ENCODE measurements around the gene RNASE8.
A peak's percentile ranks its signal among the peaks of the same experiment; 100 is the strongest.

RNASE8 gene

DNA sequence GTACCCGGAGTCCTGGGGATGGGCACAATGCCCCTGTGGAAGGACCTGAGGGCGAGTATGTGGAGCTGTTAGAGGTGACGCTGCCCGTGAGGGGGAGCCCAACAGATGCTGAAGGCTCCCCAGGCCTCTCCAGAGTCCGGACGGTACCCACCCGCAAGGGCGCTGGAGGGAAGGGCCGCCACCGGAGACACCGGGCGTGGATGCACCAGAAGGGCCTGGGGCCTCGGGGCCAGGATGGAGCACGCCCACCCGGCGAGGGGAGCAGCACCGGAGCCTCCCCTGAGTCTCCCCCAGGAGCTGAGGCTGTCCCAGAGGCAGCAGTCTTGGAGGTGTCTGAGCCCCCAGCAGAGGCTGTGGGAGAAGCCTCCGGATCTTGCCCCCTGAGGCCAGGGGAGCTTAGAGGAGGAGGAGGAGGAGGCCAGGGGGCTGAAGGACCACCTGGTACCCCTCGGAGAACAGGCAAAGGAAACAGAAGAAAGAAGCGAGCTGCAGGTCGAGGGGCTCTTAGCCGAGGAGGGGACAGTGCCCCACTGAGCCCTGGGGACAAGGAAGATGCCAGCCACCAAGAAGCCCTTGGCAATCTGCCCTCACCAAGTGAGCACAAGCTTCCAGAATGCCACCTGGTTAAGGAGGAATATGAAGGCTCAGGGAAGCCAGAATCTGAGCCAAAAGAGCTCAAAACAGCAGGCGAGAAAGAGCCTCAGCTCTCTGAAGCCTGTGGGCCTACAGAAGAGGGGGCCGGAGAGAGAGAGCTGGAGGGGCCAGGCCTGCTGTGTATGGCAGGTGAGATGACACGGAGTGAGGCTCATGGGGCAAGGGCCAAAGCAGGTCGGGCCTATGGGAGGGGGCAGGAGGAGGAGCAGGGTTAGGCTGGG lies 17.0 kb downstream of the RNASE8 start:
- no peak for DNase-seq

DNA sequence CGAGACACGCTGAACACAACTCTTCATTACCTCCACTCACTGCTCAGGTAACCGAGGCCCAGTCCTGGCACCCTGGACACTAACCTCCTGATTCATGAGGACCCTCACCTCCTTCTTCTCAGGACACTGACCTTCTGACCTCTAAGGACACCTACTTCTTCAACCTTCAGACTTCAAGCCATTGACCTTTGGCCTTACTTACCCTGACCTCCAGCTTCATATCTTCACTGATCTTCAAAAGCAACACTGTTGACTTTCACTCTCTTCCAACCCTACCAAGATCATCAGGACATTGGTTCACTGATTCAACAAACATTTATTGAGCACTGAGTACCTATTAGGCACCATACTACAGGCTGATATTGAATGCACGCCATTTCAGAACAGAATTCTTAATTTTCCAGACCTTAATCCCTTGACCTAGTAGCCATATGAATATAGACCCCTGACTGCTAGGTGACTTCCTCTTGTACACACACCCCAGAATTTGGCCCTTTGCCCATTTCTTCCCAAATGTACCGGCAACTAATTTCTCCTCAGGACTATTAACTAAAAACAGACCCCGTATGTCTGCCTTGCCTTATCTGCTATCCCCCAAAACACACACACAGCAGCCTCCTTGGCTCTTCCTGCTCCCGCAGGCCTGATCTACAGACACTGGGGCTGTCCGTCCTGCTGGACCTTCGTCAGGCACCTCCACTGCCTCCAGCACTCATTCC lies 18.3 kb downstream of the RNASE8 start:
- DNase-seq = no peak

DNA sequence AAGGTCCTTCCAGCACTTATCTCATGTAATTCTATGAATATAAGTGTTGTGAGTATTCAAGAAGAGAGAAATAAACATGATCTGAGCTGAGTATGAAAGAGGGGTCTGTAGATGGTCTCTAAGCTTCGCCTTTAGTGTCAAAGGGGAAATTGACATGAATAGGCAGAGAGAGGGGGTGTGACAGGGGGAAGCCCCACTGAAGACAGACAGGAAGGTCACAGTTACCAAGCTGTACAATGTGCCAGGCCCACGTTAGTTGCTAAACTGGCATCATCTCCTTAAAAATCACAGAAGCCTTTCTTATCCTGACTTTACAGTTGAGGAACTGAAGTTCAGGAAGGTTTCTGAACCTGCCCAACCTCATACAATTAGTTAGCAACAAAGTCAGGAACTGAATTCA lies 20.1 kb downstream of the RNASE8 start:
- DNase-seq = no peak

DNA sequence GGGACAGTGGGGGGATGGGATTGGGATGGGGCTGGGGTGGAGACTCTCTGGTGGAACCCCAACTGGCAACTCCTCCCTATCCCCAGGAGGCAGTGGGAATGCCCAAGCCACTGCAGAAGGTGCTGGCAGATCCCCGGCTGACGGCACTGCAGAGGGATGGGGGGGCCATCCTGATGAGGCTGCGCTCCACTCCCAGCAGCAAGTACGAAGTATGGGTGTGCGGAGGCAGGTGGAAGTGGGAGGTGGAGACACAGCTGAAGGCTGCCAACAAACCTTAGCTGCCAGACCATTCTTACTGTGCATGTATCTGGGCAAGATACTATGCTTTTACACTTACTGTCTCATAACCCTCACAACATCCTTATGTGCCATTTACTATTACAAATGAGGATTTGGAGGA lies 20.7 kb downstream of the RNASE8 start:
- no peak for DNase-seq

DNA sequence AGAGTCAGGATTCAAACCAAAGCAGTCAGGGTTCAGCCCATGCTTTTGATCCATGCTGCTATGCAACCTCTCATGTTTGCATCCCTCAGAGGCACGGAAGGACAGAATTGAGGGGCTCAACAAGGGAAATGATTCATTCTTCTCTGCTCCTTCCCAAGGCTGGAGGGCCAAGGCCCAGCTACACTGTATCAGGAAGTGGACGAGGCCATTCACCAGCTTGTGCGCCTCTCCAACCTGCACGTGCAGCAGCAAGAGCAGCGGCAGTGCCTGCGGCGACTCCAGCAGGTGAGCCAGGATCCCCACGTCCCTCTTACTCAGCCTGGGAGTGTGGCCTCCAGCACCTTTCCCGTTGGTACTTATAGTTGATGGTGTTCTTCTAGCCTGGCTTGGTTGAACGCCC lies 21.1 kb downstream of the RNASE8 start:
- DNase-seq = no peak

DNA sequence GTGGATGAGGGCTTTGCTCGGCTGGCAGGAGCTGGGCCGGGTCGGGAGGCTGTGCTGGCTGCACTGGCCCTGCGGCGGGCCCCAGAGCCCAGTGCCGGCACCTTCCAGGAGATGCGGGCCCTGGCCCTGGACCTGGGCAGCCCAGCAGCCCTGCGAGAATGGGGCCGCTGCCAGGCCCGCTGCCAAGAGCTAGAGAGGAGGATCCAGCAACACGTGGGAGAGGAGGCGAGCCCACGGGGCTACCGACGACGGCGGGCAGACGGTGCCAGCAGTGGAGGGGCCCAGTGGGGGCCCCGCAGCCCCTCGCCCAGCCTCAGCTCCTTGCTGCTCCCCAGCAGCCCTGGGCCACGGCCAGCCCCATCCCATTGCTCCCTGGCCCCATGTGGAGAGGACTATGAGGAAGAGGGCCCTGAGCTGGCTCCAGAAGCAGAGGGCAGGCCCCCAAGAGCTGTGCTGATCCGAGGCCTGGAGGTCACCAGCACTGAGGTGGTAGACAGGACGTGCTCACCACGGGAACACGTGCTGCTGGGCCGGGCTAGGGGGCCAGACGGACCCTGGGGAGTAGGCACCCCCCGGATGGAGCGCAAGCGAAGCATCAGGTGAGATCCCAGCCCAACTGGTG lies 24.0 kb downstream of the RNASE8 start:
- DNase-seq = no peak

DNA sequence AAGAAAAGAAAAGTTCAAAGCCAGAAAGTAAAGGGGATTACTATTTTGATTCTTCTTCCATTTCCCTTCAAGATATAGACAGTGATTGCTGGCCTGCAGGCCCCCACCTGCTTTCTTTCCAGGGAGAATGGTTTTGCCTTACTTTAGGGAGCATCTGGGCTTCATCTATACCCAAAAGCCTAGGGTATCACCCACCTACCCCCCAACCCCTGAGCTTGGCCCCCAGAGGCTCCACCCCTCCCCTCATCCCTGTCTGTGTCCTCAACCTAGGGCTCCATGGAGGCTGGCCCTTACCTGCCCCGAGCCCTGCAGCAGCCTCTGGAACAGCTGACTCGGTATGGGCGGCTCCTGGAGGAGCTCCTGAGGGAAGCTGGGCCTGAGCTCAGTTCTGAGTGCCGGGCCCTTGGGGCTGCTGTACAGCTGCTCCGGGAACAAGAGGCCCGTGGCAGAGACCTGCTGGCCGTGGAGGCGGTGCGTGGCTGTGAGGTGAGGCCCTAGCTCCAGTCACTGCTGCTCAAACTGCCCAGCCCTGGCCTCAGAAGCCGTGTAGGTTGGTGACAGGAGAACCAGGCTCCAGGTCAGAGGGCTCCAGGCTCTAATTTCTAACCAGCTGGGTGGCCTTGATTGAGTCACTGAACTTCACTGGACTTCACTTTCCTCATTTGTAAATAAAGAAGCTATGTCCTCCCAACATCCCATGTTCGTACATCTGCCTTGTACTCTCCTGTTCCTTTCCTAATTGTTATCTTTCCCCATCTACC lies 26.1 kb downstream of the RNASE8 start:
- DNase-seq = no peak

DNA sequence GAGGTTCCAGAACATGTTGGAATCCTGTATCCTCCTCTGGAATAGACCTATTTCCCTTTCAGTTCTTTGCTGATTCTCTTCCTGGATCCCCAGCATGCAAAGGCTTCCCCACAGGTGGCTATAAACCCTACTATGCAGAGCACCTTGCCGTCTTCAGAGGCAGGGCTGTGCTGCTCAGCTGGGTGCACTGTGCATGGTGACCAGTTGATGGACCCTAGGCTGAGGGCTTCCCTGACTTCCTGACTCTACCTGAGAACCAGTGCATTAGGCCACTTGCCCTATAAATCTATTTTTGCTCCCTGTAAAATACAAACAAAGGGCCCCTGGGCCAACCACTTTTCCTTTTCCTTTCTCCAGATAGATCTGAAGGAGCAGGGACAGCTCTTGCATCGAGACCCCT lies 26.8 kb downstream of the RNASE8 start:
- no peak for DNase-seq

DNA sequence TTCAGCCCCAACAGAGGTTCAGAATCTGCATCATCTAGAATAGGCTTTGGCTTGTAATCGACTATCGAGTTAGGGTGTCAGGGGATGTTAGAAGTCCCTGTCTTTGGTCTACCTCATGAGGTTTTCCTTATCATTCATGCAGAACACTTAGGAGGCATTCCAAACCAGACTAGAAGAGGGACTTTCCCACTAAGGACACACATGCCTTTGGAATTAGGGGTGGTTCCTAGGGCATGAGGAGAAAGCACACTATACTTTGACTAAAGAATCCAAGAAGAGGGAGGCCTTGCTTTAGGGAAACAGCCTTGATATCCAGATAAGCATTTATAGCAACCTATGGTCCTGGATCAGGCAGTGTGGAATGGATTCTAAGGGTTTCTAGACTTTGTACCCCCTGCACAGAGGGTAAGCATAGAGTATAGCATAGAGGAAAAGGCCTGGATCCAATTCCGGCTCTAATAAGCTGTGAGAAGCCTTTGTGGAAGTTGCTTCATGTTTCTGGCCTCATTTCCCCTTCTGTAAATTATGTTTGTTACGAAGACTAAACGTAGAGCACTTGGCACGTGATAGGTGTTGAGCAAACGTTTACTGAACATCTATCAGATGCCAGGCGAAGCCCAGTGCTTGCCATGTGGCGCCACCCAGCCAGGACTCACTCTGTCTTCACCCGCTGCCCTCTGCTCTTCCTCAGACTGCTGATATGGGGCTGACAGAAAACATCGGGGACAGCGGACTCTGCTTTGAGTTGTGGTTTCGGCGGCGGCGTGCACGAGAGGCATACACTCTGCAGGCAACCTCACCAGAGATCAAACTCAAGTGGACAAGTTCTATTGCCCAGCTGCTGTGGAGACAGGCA lies 27.6 kb downstream of the RNASE8 start:
- DNase-seq = no peak

DNA sequence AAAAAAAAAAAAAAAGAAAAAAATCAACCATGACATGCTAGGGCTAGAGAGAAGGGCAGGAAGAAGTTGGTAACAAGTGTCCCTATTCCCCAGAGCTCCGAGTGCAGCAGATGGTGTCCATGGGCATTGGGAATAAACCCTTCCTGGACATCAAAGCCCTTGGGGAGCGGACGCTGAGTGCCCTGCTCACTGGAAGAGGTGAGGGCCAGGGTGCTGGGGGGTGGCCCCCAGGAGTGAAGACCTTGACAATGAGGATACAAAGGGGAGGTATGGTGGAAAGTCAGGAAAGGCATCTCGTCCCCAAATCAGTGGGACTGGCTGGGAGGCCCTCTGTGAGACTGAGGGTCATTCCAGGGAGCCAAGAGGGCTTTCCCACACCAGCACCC lies 29.3 kb downstream of the RNASE8 start:
- no peak for DNase-seq

DNA sequence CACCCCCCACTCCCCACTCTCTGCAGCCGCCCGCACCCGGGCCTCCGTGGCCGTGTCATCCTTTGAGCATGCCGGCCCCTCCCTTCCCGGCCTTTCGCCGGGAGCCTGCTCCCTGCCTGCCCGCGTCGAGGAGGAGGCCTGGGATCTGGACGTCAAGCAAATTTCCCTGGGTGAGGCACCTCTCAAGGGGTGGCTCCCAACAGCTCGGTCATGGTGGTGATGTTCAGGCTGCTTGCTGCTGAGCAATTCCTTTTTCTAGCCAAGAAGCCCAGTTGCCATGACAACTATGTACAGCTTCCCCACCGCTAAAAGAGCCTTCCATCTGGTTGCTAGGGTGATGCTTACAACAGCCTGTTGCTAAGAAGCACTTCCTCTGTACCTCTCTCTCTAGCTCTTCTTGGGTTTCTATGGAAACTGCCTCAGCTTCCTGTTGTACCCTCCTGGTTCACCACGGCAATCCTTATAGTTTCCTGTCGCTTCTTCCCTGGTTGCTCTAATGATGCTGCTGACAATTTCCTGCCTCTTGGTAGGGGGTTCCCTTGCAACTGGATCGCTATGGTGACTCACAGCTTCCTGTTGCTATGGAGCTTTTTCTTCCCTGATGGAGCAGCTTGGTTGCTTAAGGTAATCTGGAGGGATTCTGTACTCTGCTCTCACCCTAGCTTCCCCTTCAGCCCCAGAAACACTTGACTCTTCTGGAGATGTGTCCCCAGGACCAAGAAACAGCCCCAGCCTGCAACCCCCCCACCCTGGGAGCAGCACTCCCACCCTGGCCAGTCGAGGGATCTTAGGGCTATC lies 29.9 kb downstream of the RNASE8 start:
- DNase-seq = no peak

DNA sequence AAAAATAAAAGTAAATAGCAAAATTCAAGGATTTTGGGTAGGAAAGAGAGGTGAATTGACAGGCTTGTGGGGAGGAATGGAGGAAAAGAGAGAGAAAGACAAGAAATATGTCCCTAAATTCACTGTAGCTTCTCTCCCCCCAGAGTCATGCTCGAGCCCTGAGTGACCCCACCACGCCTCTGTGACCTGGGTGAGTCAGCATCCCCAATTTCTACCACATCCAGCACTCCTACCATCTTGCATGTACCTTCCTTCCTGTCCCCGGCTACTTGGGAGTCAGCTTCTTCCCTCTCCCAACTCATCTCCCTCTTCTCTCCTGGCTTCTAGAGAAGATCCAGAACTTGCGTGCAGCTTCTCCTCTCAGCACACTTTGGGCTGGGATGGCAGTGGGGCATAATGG lies 31.1 kb downstream of the RNASE8 start:
- DNase-seq = no peak

DNA sequence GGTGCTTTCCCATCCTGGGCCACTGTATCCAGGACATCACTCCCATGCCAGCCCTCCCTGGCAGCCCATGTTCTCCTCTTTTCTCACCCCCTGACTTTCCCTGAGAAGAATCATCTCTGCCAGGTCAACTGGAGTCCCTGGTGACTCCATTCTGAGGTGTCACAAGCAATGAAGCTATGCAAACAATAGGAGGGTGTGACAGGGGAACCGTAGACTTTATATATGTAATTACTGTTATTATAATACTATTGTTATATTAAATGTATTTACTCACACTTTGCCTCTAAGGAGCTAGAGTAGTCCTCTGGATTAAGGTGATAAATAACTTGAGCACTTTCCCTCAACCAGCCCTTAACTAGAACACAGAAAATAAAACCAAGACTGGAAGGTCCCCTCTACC lies 31.6 kb downstream of the RNASE8 start:
- DNase-seq = no peak

DNA sequence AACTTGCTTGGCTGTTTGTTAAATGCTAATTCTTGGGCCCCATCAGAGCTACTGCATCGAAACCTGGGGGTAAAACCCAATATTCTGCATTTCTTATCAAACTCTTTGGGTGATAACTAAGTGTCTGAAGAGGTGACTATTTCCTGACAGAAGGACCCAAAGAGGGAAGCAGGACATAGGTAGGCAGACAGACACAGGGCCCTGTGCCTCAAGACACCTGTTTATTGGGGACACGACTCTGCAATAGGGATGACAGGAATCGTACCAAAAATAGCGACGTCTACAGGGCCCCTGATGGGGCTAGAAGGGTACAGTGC lies 32.2 kb downstream of the RNASE8 start:
- DNase-seq = no peak

DNA sequence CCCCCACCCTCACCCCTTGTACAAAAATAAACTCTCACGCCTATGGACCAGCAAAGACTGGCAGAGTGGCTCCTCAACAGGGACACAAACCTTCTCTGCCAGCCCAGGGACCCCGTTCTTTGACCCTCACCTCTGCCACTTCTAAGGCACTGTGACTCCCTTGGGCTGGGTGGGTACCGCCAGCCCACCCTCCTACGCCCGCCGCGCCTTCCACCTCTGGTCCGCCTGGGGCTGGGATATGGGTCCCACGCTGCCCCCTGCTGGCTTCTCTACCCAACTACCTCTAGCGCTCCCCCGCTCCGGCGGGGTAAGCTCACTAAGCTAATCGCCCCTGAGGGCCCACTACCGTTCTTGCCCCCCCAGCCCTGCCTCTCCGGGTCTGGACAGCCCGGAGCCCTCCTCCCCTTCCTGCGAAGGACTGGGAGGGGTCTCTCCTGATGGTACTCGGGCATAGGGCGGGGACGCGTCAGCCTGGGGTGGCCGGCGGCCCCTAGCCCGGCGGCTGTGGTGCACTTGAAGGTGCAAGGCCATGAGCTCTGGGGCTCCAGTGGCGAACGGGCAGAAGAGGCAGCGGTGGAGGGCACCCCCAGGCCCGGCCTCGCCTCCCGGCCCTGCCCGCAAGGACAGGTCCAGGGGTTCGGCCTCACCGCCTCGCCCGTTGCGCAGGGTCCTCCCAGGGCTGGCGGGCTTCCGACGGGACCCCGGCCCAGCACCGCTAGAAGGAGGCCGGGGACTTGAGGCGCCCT lies 32.7 kb downstream of the RNASE8 start:
- DNase-seq = no peak

DNA sequence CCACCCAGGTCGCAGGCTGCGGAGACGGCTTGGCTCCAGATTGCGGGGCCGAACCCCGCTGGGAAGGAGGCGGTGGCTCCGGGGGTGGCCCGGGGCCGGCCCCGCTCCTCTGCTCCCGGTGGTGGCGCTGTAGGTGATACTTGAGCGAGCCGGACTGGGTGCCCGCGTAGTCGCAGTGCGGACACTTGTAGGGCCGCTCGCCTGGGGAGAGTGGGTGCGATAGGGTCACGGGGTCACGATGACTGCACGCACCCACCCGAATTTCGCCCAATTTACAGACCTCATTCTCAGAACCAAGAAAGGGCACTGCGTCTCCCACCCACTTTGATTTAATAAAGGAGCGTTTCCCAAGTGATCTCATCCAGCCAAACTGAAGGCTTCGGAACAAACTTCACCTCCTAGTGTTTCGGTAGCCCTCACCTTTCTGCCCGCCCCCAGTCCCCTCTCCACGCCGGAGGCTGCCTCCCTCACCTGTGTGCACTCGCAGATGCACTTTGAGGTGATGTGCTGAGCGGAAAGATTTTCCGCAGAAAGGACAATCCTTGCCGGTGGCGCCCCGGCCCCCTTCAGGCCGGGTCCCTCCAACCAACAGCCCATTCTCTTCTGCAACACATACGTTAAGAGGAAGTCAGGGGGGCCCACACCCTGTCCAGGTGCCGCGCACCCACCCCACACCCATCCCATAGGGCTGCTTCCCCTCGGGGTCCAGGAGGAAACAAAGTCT lies 33.5 kb downstream of the RNASE8 start:
- no peak for DNase-seq

DNA sequence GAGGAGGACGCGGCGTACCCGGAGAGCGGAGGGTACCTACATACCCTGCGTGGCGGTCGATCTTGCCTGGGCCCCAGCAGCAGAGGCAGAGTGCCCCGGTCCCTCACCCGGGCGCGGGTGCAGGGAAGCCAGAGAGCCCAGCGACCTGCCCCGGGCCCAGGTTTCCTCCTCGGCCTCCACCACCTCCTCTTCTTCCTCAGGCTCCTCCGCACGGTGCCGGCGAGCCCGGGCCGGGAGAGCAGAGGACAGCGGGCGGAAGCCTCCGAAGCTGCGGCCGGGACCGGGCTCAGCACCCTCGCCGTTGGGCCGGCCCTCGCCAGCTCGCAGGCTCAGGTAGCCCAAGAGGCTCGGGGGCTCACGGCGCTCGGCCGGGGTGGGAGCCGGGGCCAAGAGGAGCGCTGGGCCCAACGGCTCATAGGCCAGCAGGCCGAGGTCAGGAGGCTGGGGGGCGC lies 34.2 kb downstream of the RNASE8 start:
- DNase-seq = no peak

DNA sequence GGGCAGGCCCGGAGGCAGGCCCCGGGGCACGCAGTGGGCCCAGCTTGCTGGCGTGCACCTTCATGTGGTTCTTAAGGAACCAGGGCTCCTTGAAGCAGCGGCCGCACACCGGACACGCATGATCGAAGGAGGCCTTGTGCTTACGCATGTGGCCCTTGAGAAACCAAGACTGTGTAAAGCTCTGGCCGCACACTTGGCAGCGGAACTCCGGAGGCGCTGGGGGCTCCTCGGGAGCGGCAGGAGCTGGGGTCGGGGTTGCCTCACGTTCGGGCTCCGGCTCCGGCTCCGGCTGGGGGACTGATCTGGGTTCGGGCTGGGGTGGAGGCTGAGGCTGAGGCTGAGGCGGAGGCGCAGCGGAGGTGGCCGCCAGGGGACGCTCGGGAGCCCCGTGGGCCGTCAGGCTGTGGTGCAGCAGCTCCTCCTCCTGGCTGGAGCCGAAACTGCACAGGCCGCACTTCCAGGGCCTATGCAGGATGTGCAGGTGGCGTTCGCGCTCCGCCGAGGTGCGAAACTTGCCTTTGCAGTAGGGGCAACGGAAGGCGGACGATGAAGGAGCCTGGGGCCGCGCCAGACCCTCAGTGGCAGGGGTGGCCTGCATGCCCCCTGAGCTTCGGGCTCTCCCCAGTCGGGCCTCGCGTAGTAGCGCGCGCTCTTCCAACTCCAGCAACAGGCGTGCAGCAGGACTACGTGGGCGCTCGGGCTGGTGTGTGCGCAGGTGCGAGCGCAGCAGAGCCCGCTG lies 34.8 kb downstream of the RNASE8 start:
- peak; percentile 76 for DNase-seq

DNA sequence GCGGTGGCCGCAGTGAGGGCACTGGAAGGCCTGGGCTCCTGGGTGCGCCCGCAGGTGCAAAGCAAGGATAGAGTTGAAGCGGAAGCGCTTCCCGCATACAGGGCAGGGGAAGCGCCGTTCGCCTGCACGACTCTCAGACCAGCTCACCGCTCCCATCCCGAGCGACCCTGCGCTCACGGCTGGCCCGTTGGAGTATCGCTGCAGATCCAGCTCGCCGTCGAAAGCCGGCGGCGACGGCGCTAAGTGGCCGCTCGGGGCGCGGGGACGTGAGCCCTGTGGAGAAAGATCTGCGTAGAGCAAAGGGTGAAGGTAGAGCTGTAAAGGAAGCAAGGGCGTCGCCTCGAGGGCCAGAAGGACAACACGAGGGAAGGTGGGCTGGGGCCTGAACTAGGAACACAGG lies 35.4 kb downstream of the RNASE8 start:
- DNase-seq = no peak
